KG1 (cell line): ENCODE results near the gene FRAS1.
"Not testable (repeated sequence)": the region's sequence is repeated elsewhere in the genome, so short reads cannot be mapped to it uniquely, and the experiment has no call there.

Source experiments
- DNase-seq: peaks from one replicate; lab custom pipeline; 2025; lab: John Stamatoyannopoulos, UW

FRAS1 gene

GRCh38 chr4:78120144-78120880 is 63.2 kb downstream of the FRAS1 start:
- DNase-seq = no peak

DNA sequence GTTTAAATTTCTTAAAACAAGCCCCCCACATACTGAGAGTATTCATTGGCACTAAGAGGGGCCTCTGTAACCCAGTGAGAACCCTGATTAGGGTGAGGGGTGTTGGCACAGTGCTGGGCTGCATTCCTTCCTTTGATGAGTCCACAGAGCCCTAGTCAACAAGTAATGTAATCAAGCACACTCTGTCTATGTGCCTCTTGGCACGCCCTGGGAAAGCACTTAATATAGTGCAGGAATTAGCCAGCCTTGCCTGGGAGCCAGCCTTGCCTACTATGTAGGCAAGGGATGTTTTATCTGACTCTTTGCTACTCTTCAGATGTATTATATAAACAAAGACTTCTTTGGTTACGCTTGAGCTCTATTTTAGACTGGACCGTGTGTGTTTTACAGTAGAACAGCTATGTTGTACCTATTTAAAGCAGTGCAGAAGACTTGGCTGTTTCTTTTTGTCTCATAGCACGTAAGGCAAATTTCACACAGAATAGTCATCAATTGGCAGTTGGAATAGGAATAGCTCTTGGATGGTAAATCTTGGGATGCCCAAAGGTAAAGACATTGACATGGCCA is 64.3 kb downstream of the FRAS1 start:
- no peak for DNase-seq

- DNase-seq = not testable (repeated sequence)
Measured at GRCh38 chr4:78125834-78126331, 68.8 kb downstream of the FRAS1 start.

GRCh38 chr4:78129383-78130108 is 72.4 kb downstream of the FRAS1 start:
- DNase-seq = no peak

DNA sequence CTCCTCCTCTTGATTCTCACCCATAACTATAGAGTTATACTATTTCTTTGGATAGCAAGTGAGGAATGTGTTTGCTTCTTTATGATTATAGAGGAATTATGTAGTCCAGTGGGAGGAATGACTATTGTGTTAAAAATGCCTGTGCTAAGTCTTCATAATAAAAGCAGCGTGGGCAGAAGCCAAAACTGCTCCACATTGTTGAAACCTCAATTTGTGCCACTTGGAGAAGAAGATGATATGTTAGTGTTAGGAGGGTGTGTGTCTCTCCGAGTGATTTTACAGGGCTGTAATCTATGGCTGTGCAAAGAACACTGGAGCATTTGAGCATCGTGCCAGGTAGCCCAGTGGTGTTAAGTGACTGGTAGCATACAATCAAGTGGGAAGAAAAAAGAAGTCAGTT is 74.3 kb downstream of the FRAS1 start:
- no peak for DNase-seq

- no peak for DNase-seq
Measured at GRCh38 chr4:78136109-78137081, 79.3 kb downstream of the FRAS1 start.

- no peak for DNase-seq
Measured at GRCh38 chr4:78137532-78137931, 80.4 kb downstream of the FRAS1 start.

GRCh38 chr4:78138252-78138651 is 81.1 kb downstream of the FRAS1 start:
- DNase-seq = no peak

GRCh38 chr4:78143634-78144033 is 86.5 kb downstream of the FRAS1 start:
- DNase-seq = no peak

- no peak for DNase-seq
Measured at GRCh38 chr4:78145008-78145407, 87.9 kb downstream of the FRAS1 start.

- no peak for DNase-seq
Measured at GRCh38 chr4:78145622-78146021, 88.5 kb downstream of the FRAS1 start.

DNA sequence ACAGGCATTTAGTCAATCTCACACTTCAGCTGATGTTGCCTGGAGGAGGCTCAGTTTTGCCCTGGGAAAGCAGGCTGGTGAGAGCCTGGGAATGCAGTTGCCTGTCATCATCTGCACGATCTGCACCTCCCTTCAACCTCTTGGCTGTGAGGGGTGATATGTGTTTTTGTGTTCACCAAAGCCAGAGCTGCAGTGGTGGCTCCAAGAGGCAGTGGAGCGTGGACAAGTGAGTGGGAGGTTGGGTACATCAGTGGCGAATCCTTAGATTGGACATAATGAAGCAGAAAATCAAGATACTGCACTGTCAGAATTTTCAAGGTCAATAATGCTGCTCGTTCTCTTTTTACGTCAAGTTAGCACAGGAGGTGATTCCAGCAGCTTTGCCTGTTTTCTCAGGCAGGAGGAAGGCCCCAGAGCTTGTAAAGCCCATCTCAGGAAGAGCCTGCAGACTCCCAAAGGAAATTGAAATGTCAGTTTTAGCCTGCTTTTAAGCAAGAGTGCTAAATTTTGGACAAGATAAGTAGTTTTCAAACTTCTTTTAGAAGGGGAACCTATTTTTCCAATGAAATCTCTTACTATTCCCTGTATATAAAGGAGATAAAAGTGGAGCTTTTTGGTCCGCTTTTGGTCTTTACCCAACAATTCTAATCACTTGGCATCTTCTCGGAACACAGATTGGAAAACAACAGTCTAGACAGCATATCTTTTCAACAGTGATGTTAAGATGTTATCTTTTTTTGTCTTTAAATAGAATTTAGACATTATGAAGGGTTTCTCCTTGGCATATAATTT is 92.8 kb downstream of the FRAS1 start:
- no peak for DNase-seq

DNA sequence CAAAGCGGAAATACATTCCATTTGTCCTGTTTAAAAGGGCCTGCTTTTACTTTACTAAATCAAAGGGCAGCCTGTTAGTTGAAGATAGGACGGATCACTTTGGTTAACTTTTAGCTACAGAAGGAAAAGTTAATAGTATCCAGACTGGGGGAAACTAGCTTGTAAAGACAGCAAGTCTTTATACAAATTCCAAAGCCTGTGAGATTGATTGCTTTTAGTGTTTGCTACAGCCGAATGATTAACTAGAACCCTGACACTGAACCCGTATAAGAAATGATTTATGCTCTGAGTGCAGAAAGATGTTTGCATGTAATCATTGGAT is 93.4 kb downstream of the FRAS1 start:
- DNase-seq = no peak

DNA sequence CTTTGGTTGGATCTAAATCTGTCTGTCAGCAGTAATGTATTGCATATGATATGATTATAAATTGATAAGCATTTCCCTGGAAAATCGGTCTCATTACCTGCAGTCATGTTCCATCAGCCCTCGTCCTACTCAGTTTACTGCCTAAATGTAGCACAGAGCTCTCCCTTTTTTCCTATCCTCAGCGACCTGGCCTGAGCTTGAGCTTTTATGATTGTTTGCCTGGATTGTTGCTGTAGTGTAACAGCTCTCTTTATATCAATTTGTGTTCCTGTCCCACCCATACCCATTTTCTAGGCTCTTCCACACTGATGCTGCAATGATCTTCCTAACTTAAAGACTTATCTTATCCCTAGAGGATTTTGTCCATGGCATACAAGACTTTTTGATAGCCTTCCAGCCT is 95.7 kb downstream of the FRAS1 start:
- DNase-seq = no peak

DNA sequence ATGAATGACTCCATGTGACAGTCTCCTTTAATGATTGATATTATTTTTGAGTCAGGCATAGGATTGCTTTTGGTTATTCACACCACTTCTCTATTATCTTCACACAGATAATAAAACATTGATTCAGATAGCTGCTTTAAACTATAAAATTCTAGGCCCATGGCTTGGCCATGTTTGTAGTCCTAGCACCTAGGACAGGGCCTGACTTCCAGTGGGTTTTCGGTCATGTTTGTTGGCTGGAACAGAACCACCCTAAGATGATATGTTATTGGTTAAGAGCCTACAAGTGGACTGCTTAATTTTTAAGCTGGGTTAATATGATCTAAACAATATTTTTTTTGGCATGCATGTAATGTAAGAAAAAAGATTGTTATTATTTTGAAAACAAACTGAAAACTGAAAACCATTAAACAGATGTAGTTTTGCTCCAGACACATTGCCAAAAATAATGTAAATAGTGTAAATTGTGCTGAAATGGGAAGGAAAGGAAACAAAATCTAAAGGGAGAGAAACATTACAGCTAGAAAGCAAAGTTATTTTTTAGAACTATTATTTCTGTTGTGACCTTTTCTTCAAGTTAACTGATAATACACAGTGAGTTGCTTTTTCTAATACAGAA is 98.0 kb downstream of the FRAS1 start:
- no peak for DNase-seq

DNA sequence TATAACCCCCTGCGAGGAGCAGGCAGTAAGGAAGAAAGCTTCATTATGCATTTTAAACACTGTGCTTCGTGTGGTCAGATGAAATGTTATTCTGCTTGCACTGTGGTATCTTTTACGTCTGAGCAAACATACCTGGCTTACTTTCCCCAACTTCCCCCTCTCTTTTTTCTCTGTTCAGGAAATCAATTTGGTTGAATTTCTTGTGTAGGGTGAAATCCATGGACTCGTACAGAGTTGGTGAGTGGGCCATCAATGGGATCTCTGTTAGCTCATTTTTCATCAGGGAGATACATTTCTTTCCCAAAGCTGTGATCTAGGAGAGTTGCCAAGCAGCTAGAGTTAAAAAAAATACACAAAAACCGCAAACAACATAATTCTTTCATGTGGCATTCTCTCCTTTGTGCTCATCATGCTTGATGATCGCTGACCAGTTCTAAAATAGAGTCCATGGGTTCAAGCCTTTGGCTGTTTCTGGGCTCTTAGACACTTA is 98.5 kb downstream of the FRAS1 start:
- DNase-seq = no peak

GRCh38 chr4:78156520-78156919 is 99.4 kb downstream of the FRAS1 start:
- no peak for DNase-seq

- no peak for DNase-seq
Measured at GRCh38 chr4:78162342-78162741, 105.2 kb downstream of the FRAS1 start.

GRCh38 chr4:78162821-78163220 is 105.7 kb downstream of the FRAS1 start:
- DNase-seq = no peak

DNA sequence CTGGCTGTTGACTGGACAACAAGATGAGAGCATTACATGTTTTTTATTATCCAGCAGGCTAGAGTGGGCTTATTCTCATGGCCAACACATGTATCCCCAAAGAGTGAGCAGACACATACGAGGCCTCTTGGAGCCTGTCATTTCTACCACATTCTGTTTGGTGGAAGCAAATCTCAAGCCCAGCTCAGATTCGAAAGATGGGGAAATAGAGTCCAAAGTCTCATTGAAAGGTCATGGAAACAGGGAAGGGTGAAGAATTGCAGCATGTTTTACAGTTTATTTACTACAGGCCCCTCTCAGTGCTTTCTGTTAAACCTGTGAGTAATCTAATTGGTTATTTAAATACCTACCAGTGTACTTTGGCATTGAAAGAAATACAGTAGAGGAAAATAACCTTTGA is 108.6 kb downstream of the FRAS1 start:
- DNase-seq = no peak

DNA sequence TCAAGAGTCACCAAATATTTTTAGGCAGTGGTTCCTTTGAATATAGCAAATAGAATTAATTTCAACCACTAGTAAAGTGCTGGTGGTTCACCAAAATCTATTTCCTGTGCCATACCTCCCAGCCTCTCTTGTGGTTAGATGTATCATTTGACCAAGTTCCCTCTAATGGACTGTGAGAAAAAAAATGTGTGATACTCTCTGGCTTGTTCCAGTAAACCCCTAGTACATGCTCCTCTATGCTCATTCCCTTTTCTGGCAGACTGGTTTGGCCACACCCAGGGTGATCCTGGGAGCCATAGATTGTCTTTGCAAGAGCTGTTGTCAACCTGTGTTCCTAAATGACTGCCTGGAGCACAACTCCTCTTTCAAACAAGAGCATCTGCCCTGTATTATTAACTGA is 109.5 kb downstream of the FRAS1 start:
- DNase-seq = peak; percentile 11
